Activated B cell treated with CpG ODN at 0.5 μM for 24 hours (primary cell): ENCODE results near the gene HLA-DOA. TPM values are rescaled to one million over a fixed set of nuclear protein-coding genes. Genes with fewer than 3 reads are reported as not detected.

Experiments used
- ATAC-seq: fragments of 200-7000 bp; cut with Tn5 transposase; one replicate; pipeline ENCODE4 v1.10.0; 2021; ENCODE audit warnings: low read depth, mild to moderate bottlenecking, moderate library complexity
- CTCF ChIA-PET: fragments of 350-600 bp; sonication (Branson Sonifier 250); formaldehyde crosslinking; loops from one replicate; lab custom pipeline; 2021; ENCODE audit warnings: antibody characterized with exemption; lab: Charles Lee
- POLR2A ChIA-PET: fragments of 350-600 bp; sonication (Branson Sonifier 250); formaldehyde crosslinking; loops from one replicate; lab custom pipeline; 2021; ENCODE audit warnings: antibody characterized with exemption; lab: Charles Lee
- DNase-seq: peaks from one replicate; pipeline ENCODE4 v3.0.0; 2022
- H3K27ac Mint-ChIP-seq: one replicate; pipeline ENCODE4 v1.8.0; 2020; ENCODE audit warnings: mixed read lengths
- H3K27me3 Mint-ChIP-seq: one replicate; pipeline ENCODE4 v1.8.0; 2021; ENCODE audit warnings: mixed read lengths
- H3K36me3 Mint-ChIP-seq: one replicate; pipeline ENCODE4 v1.8.0; 2021; ENCODE audit warnings: low read depth, mixed read lengths
- H3K4me1 Mint-ChIP-seq: one replicate; pipeline ENCODE4 v1.8.0; 2021; ENCODE audit warnings: mixed read lengths
- H3K4me3 Mint-ChIP-seq: one replicate; pipeline ENCODE4 v1.8.0; 2020; ENCODE audit warnings: mild to moderate bottlenecking, mixed read lengths
- H3K9me3 Mint-ChIP-seq: one replicate; pipeline ENCODE4 v1.8.0; 2020; ENCODE audit warnings: mixed read lengths
- CTCF ChIP-seq: fragments of 200-600 bp; IDR thresholded peaks from one replicate; pipeline ENCODE4 v1.8.0; 2022; ENCODE audit warnings: antibody characterized with exemption, mild to moderate bottlenecking
- intact Hi-C: fragments of 100-400 bp; cut with micrococcal nuclease; formaldehyde crosslinking; loops from one replicate; pipeline ENCODE4 v1.15.1; 2024
- total RNA-seq: library from RNA; stranded (reverse); gene quantifications from 2 replicates; pipeline ENCODE4 v1.2.3, GENCODE V29; 2022

The HLA-DOA gene
- total RNA-seq, 1 donor from 2014 or later = 167 TPM

- Mint-ChIP-seq H3K9me3 (no peaks in the 10 kb centered on the region), H3K4me1 (peaks cover 43% of the 10 kb centered on the region), H3K36me3 (no peaks in the 10 kb centered on the region), H3K27ac (no peak overlapping the region), H3K27me3 (no peaks in the 10 kb centered on the region), H3K4me3 (no peak overlapping the region)
- ATAC-seq (no peak), DNase-seq (no peak)
- POLR2A ChIA-PET = interaction anchor here (4.7 to 15.6 kb wide), 2 partner anchors 7 to 11 kb away, joined by 32 to 1101 read pairs; partner anchors contain the start of genes BRD2 and HLA-DMA
- CTCF ChIA-PET = interaction anchor here (0.6 kb wide), 1 partner anchor 24 kb away, joined by 3 read pairs; no protein-coding TSS in a partner anchor
- intact Hi-C loops = no loop called here
- TF ChIP-seq CTCF = no peak
Observed at GRCh38 chr6:32960563-32960962, 48.8 kb downstream of the HLA-DOA start.

DNA sequence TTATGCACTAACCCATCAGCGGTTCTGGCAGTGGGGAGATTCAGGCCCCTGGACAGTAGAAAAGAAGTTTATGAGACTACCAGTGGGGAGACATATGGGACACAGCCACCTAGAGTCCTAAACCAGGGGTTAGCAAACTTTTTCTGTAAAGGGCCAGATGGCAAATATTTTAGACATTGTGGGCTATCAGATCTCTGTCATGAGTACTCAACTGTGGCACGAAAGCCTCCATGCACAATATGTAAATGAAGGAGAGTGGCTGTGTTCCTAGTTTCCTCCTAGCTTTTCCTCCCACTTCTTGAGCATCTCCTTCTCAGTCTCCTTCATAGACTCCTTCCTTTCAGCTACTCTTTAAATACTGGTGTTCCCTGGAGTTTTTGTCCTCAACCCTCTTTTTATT, 53.2 kb downstream of the HLA-DOA start:
- peaks cover 57% of the 10 kb centered on the region for H3K4me1 Mint-ChIP-seq
- POLR2A ChIA-PET = interaction anchor here (1.3 to 15.6 kb wide), 4 partner anchors 16 to 102 kb away, joined by 3 to 1101 read pairs (median 313); partner anchors contain the start of genes BRD2, HLA-DMB, PSMB9 and TAP1
- no peak for DNase-seq

DNA sequence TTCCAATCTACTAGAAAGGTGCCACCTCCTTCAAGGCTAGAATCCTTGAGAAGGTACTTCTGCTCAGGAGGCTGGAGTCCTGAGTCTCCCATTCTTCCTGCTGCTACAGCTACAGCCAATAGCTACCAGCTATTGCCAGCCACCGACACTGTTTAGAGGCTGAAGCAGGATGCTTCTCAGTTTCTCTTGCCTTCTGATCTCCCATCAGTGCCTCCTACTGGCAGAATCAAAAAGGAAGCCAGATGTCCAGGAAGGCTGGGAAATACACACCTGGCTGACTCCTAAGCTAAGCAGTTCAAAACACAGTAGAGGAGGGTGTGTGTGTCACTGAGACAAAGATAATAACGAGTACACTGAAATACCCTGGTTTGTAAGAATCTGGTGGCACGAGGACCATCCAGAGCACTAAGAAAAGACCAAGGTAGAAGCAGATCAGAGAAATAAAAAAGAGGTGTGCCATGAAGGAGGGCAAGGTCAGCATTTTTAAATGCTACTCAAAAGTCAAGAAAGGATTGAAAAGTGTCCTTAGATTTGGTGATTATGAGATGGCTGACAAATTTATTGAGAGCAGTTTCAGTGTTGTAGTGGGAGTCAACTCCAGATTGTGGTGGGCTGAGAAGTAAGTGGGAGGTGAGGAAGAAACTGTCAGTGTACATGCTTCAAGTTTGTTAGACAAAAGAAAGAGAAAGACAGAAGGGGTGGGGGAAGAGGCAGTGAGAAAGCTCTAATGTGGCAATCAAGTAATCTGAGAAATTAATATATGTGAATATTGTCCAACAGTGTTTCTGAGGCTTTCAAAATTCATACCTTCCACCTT, 54.2 kb downstream of the HLA-DOA start:
- DNase-seq (no peak), ATAC-seq (no peak)
- no peak for TF ChIP-seq CTCF
- ChIA-PET POLR2A (interaction anchor here (0.5 to 15.6 kb wide), 10 partner anchors 7 to 369 kb away, joined by 3 to 1101 read pairs (median 32); partner anchors contain the start of genes BRD2, HLA-DMB, HLA-DPB1 and PSMB9), CTCF (interaction anchor here (1.2 to 6.9 kb wide), 10 partner anchors 8 to 76 kb away, joined by 4 to 99 read pairs (median 63); partner anchors contain the start of genes BRD2 and HLA-DMB)
- H3K9me3 Mint-ChIP-seq = no peaks in the 10 kb centered on the region
- H3K27me3 Mint-ChIP-seq = no peaks in the 10 kb centered on the region
- H3K4me1 Mint-ChIP-seq = peaks cover 64% of the 10 kb centered on the region
- intact Hi-C loops = no loop called here
- peak overlapping the region; percentile 71 for H3K27ac Mint-ChIP-seq
- peak overlapping the region; percentile 53 for H3K4me3 Mint-ChIP-seq
- H3K36me3 Mint-ChIP-seq = peaks cover 21% of the 10 kb centered on the region

More for the DNA sequence above, 53.2 kb downstream of the HLA-DOA start:
- intact Hi-C loops = no loop called here
- H3K9me3 Mint-ChIP-seq = no peaks in the 10 kb centered on the region
- peak overlapping the region; percentile 40 for H3K4me3 Mint-ChIP-seq
- peak overlapping the region; percentile 71 for H3K27ac Mint-ChIP-seq
- H3K36me3 Mint-ChIP-seq = peaks cover 12% of the 10 kb centered on the region
- no peak for TF ChIP-seq CTCF
- CTCF ChIA-PET = interaction anchor here (1.2 to 6.9 kb wide), 6 partner anchors 11 to 71 kb away, joined by 4 to 99 read pairs (median 82); partner anchors contain the start of genes BRD2 and HLA-DMB
- no peak for ATAC-seq
- H3K27me3 Mint-ChIP-seq = no peaks in the 10 kb centered on the region

DNA sequence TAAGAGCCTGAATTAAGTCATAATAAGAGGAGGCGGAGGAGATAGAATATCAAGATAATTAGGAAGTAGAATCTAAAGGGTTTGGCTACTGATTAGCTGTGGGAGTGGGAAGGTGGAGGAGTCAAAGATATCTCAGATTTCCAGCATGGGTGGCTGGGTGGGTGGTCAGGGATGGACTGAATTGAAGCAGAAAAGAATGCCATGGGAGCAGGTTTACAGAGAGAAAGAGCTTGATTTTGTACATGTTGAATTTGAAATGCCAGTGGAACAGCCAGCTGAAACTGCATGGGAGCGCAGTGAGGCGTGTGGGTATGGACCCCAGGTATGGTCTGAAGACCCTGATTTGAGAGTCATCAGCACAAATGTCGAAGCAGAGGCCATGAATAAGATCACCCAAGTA, 55.1 kb downstream of the HLA-DOA start:
- intact Hi-C loops = no loop called here
- no peak for TF ChIP-seq CTCF
- DNase-seq = no peak
- H3K27me3 Mint-ChIP-seq = no peaks in the 10 kb centered on the region
- H3K9me3 Mint-ChIP-seq = no peaks in the 10 kb centered on the region
- ChIA-PET CTCF (interaction anchor here (1.2 to 6.9 kb wide), 12 partner anchors 9 to 109 kb away, joined by 4 to 99 read pairs (median 44); partner anchors contain the start of genes BRD2 and HLA-DMB), POLR2A (interaction anchor here (0.6 to 15.6 kb wide), 13 partner anchors 8 to 318 kb away, joined by 3 to 1101 read pairs (median 25); partner anchors contain the start of genes BRD2, HLA-DMB, HLA-DPB1 and PSMB8)
- peak overlapping the region; percentile 97 for H3K27ac Mint-ChIP-seq
- ATAC-seq = no peak
- peaks cover 73% of the 10 kb centered on the region for H3K4me1 Mint-ChIP-seq
- peak overlapping the region; percentile 28 for H3K4me3 Mint-ChIP-seq
- peaks cover 31% of the 10 kb centered on the region for H3K36me3 Mint-ChIP-seq

Other genes with a start within 250 kb of the HLA-DOA start
- 95.7 and 107 TPM in 2 replicates for gene HLA-DQB2, start 246.1 kb downstream of the HLA-DOA start, total RNA-seq
- 95.6 and 101 TPM in 2 replicates for gene HLA-DOB, start 192.6 kb downstream of the HLA-DOA start, total RNA-seq
- gene TAP2, start 170.9 kb downstream of the HLA-DOA start, total RNA-seq = 141 and 172 TPM in 2 replicates
- 182 and 194 TPM in 2 replicates for gene PSMB8, start 165.5 kb downstream of the HLA-DOA start, total RNA-seq
- 148 and 151 TPM in 2 replicates for gene TAP1, start 155.9 kb downstream of the HLA-DOA start, total RNA-seq
- gene PSMB9, start 155.4 kb downstream of the HLA-DOA start, total RNA-seq = 198 and 223 TPM in 2 replicates
- gene HLA-DMB, start 68.6 kb downstream of the HLA-DOA start, total RNA-seq = 341 and 365 TPM in 2 replicates
- 371 and 387 TPM in 2 replicates for gene HLA-DMA, start 56.5 kb downstream of the HLA-DOA start, total RNA-seq
- 347 and 370 TPM in 2 replicates for gene BRD2, start 41.0 kb downstream of the HLA-DOA start, total RNA-seq
- 718 and 730 TPM in 2 replicates for gene HLA-DPA1, start 64.1 kb upstream of the HLA-DOA start, total RNA-seq
- gene HLA-DPB1, start 66.4 kb upstream of the HLA-DOA start, total RNA-seq = 853 and 854 TPM in 2 replicates
- 0.32 and 0.47 TPM in 2 replicates for gene COL11A2, start 182.9 kb upstream of the HLA-DOA start, total RNA-seq
- 72.4 and 74.3 TPM in 2 replicates for gene RXRB, start 191.1 kb upstream of the HLA-DOA start, total RNA-seq
- 31.7 and 35.2 TPM in 2 replicates for gene SLC39A7, start 191.3 kb upstream of the HLA-DOA start, total RNA-seq
- 12.3 TPM in 2 replicates for gene HSD17B8, start 195.1 kb upstream of the HLA-DOA start, total RNA-seq
- gene RING1, start 198.9 kb upstream of the HLA-DOA start, total RNA-seq = 41.7 and 43.8 TPM in 2 replicates